Stimulated activated CD8-positive, alpha-beta memory T cell treated with anti-CD3 and anti-CD28 coated beads, Interleukin-15, amount 100 ng/mL, for 1 hour (primary cell): ENCODE measurements around the gene PUS3.

Experiments
- DNase-seq: peaks from one replicate; pipeline ENCODE4 v3.0.0-alpha.2; 2020; ENCODE audit warnings: low read depth

Gene PUS3

GRCh38 chr11:125902927-125903710, at the start of gene PUS3:
PUS3 (minus strand) TSS chr11:125903206; CDS start chr11:125896284, 6,922 bp downstream.
- DNase-seq: peak; percentile 74

- DNase-seq: no peak
Observed at GRCh38 chr11:125952559-125952958, 49.6 kb upstream of the PUS3 start.

GRCh38 chr11:125951731-125952130, 48.7 kb upstream of the PUS3 start:
- DNase-seq: no peak

- DNase-seq: no peak
Observed at GRCh38 chr11:125950696-125951651, 48.0 kb upstream of the PUS3 start.

- DNase-seq: no peak
Observed at GRCh38 chr11:125950178-125950490, 47.1 kb upstream of the PUS3 start.

- no peak for DNase-seq
Observed at GRCh38 chr11:125949271-125950177, 46.5 kb upstream of the PUS3 start.

- no peak for DNase-seq
Observed at GRCh38 chr11:125948278-125949051, 45.5 kb upstream of the PUS3 start.

- DNase-seq: no peak
Observed at GRCh38 chr11:125947419-125948277, 44.6 kb upstream of the PUS3 start.

GRCh38 chr11:125946712-125947418, 43.9 kb upstream of the PUS3 start:
- DNase-seq: no peak

- DNase-seq: no peak
Observed at GRCh38 chr11:125945797-125946520, 43.0 kb upstream of the PUS3 start, which contains the start of gene VSIG10L2. VSIG10L2 (plus strand) TSS chr11:125946044; CDS start chr11:125946056, 12 bp downstream.

GRCh38 chr11:125945011-125945796, 42.2 kb upstream of the PUS3 start:
- no peak for DNase-seq

GRCh38 chr11:125944350-125945010, 41.5 kb upstream of the PUS3 start:
- no peak for DNase-seq

GRCh38 chr11:125943661-125944349, 40.8 kb upstream of the PUS3 start:
- DNase-seq: no peak

- DNase-seq: no peak
Observed at GRCh38 chr11:125942771-125943428, 39.9 kb upstream of the PUS3 start.

- DNase-seq: peak; percentile 24
Observed at GRCh38 chr11:125941619-125942611, 38.9 kb upstream of the PUS3 start.
